Measurements from ENCODE around the gene FNDC10. TPM values are rescaled to one million over a fixed set of nuclear protein-coding genes. Genes with fewer than 3 reads are reported as not detected.
A peak's percentile ranks its signal among the peaks of the same experiment; 100 is the strongest.

Gene FNDC10
- total and polyA plus RNA-seq, 9 of the 15 experiments (the other 6 are each of a cell fraction or from before 2014, with no cell fraction given) = 0.08 to 6.3 (median 1.6) TPM

GRCh38 chr1:1574721-1575537, 25.0 kb downstream of the FNDC10 start, which contains the start of gene SSU72 (continued):
- TF ChIP-seq, protein P1, sequence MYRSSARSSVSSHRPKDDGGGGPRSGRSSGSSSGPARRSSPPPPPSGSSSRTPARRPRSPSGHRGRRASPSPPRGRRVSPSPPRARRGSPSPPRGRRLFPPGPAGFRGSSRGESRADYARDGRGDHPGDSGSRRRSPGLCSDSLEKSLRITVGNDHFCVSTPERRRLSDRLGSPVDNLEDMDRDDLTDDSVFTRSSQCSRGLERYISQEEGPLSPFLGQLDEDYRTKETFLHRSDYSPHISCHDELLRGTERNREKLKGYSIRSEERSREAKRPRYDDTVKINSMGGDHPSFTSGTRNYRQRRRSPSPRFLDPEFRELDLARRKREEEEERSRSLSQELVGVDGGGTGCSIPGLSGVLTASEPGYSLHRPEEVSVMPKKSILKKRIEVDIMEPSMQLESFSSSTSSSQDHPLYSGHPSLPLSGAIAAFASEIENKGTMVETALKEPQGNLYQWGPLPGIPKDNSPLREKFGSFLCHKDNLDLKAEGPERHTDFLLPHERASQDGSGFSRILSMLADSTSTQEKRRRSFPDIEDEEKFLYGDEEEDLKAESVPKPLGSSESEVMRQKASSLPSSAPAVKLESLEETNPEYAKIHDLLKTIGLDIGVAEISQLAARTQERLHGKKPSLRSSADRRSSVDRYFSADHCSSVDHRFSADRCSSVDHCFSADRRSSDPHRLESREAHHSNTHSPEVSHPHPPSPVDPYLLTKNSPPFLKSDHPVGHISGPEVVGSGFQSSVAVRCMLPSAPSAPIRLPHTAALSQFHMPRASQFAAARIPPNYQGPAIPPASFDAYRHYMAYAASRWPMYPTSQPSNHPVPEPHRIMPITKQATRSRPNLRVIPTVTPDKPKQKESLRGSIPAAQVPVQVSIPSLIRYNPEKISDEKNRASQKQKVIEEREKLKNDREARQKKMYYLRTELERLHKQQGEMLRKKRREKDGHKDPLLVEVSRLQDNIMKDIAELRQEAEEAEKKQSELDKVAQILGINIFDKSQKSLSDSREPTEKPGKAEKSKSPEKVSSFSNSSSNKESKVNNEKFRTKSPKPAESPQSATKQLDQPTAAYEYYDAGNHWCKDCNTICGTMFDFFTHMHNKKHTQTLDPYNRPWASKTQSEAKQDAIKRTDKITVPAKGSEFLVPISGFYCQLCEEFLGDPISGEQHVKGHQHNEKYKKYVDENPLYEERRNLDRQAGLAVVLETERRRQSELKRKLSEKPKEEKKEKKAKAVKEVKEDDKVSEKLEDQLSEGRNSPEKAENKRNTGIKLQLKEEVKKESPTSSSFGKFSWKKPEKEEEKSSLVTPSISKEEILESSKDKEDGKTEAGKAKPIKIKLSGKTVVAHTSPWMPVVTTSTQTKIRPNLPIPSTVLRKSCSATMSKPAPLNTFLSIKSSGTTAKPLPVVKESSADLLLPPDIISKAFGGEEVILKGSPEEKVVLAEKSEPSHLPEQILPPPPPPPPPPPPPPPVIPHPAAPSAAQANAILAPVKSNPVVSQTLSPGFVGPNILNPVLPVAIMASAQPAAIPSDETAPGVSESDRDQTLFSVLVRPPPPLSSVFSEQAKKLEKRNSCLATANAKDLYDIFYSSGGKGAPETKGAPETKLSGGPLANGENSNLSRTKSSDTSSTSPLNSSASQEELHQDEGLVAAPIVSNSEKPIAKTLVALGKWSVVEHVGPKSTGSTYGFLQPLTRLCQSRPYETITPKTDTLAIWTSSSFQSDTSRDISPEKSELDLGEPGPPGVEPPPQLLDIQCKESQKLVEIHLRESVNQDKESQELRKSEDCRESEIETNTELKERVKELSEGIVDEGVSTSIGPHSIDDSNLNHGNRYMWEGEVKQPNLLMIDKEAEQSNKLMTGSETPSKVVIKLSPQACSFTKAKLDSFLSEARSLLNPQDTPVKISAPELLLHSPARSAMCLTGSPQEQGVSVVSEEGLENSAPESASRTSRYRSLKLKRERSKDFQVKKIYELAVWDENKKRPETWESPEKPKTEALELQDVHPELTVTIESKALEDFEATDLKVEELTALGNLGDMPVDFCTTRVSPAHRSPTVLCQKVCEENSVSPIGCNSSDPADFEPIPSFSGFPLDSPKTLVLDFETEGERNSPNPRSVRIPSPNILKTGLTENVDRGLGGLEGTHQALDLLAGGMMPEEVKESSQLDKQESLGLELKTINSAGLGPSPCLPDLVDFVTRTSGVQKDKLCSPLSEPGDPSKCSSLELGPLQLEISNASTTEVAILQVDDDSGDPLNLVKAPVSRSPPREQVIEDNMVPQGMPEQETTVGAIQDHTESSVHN (IDR thresholded peaks at IDR 0.05; ENCODE audit: borderline replicate concordance in 1 of 2, low read depth in 1 of 2) = no peak
- TF ChIP-seq PHB (CRISPR knock-in tag; IDR thresholded peaks at IDR 0.05) (peak; percentile 60; the same call in 1 of the 2 replicates), ESRRB (CRISPR knock-in tag; IDR thresholded peaks at IDR 0.05; ENCODE audit: borderline replicate concordance) (no peak; the same call in 1 of the 2 replicates), COPS2 (conservative IDR thresholded peaks at IDR 0.05) (no peak), CEBPG (CRISPR knock-in tag; IDR thresholded peaks at IDR 0.05) (peak; percentile 18; the same call in 1 of the 2 replicates), CEBPG (tag; conservative IDR thresholded peaks at IDR 0.05 in 1 of 2, IDR thresholded peaks at IDR 0.05 in 1 of 2) (no peak), RBFOX2 (IDR thresholded peaks at IDR 0.05; ENCODE audit: low read depth, low read length) (peak; percentile 95), PHF20 (IDR thresholded peaks at IDR 0.05; ENCODE audit: partially characterized antibody) (peak; percentile 98), MCM2 (IDR thresholded peaks at IDR 0.05; ENCODE audit: low read depth) (no peak), ZNF436 (CRISPR knock-in tag; IDR thresholded peaks at IDR 0.05) (no peak), ZNF586 (CRISPR knock-in tag; conservative IDR thresholded peaks at IDR 0.05) (no peak), ZBTB33 (CRISPR knock-in tag; IDR thresholded peaks at IDR 0.05) (0 out of 2 replicates have a peak, but pooled peaks have one; percentile 31)
- TF ChIP-seq, protein P2, sequence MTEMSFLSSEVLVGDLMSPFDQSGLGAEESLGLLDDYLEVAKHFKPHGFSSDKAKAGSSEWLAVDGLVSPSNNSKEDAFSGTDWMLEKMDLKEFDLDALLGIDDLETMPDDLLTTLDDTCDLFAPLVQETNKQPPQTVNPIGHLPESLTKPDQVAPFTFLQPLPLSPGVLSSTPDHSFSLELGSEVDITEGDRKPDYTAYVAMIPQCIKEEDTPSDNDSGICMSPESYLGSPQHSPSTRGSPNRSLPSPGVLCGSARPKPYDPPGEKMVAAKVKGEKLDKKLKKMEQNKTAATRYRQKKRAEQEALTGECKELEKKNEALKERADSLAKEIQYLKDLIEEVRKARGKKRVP (CRISPR knock-in tag; IDR thresholded peaks at IDR 0.05) = no peak
- TF ChIP-seq, protein P3, sequence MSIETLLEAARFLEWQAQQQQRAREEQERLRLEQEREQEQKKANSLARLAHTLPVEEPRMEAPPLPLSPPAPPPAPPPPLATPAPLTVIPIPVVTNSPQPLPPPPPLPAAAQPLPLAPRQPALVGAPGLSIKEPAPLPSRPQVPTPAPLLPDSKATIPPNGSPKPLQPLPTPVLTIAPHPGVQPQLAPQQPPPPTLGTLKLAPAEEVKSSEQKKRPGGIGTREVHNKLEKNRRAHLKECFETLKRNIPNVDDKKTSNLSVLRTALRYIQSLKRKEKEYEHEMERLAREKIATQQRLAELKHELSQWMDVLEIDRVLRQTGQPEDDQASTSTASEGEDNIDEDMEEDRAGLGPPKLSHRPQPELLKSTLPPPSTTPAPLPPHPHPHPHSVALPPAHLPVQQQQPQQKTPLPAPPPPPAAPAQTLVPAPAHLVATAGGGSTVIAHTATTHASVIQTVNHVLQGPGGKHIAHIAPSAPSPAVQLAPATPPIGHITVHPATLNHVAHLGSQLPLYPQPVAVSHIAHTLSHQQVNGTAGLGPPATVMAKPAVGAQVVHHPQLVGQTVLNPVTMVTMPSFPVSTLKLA (conservative IDR thresholded peaks at IDR 0.05) = peak; percentile 66 to 91; a peak in 3 of 4 replicates

All from K562 (cell line).